Fibroblast of gingiva (primary cell): ENCODE results near the gene TTC23.

ENCODE experiments used
- DNase-seq: peaks from one replicate; pipeline ENCODE4 v3.0.0-alpha.2; 2011; ENCODE audit warnings: low read depth

The TTC23 gene

DNA sequence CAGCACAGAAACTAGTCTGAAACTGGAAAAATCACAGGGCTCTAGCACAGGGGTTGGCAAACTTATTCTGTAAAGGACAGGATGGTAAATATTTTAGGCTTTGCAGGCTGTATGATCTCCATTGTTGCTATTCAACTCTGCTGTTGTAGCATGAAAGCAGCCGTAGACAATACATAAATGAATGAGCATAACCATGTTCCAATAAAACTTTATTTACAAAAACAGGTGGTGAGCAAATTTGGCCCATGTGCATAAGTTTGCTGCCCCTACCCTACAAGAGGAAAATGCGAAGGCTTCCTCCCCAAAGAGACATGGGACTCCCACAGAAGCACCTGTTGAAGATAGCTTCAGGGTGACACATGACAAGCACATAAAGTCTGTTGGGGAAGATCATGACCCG, 85.3 kb downstream of the TTC23 start:
- no peak for DNase-seq

DNA sequence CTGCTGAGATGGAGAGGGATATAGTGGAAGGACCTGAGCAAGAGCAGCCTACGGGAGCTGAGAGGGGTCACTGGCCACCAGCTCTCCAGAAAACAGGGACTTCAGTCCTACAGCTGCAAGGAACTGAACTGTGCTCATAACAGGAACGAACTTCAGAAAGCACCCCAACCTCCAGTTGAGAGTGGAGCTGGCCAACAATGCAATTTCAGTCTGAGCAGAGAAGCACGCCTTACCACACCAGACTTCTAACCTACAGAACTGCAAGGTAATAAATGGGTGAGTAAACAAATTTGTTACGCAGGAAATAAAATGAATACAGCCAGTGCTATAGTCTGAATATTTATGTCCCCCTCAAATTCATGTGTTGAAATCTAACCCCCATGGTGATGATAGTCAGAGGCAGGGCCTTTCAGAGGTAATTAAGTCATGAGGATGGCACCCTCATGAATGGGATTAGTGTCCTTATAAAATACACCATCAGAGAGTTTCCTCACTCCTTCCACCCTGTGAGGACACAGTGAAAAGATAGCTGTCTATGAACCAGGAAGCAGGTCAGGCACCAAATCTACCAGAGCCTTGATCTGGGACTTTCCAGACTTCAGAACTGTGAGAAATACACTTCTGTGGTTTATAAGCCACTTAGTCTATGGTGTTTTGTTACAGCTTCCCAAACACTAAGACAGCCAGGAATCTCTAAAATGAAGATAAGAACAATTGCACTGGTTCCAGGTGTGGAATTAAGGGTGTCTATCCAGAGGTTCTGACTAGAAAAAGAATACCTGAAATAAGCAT, 85.9 kb downstream of the TTC23 start:
- DNase-seq: no peak

DNA sequence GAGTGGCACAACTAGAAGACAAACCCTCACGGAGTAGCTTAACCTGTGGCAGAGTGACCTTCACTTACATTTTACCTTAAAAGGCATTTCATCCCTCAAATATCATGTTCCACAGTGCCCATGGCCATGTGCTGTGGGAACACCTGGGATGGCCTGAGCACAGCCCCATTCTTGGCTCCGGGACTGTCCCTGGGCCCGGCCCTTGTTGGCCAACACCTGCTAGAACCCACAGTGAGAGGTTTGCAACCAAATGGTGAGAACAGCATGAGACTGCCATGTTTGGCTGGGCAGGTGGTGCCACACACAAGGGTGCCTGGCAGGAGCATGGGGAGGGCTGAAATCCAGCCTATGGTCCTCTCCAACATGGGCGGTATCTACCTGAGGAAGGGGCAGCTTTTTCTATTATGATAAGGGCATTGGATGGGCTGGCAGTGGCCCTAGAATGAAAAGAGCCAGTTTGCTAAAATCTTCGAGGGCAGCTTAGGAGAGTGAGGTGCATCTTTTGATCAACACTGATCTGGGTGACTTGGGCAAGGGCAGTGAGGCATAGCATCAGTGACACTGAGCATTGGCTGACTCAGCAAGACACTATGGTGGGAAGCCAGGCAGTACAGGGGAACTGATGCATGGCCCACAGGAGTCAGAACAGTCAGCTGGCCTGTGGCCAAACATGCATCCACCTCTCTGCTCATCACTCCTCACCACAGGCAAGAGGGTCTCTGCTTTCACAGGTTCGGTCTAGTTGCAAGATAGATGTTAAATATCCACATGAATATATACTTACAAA, 90.6 kb downstream of the TTC23 start:
- no peak for DNase-seq

DNA sequence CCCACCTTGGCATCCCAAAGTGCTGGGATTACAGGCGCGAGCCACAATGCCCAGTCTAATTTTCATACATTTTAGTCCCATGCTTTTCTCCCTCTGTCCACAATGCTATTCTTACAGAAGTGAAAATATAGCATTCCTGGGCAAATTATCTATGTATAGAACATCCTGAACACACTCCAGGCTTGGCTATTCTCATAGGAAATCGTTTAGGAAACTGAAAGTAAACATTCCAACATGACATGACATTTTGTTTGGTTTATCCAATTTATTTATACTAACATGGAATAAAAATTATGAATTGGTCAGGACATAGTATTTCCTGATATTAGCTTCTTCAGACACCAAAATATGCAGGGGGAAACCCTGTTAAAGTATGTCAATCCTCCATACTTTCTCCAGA, 91.9 kb downstream of the TTC23 start:
- no peak for DNase-seq

DNA sequence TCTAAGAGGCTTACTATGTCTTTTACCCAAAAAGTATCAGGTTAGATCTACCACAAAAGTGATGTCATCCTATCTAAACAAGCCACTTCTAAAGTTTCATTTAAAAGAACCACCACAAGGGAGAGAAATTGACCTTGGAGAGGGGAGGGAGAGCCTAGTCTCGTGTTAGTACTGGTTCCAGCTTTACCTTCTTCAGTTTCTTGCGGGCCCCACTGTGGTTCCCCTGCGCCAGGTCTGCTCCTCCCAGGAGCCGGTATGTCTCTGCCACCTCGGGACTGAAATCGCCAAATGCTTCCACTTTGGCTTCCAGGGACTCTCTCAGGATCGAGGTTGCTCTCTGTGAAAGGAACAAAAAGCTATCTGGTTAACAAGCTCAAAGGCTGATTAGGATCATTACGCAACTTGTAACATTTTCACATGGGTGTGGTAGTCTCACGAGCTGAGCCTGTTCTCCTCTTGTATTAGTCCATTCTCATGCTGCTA, 93.4 kb downstream of the TTC23 start:
- DNase-seq: no peak

DNA sequence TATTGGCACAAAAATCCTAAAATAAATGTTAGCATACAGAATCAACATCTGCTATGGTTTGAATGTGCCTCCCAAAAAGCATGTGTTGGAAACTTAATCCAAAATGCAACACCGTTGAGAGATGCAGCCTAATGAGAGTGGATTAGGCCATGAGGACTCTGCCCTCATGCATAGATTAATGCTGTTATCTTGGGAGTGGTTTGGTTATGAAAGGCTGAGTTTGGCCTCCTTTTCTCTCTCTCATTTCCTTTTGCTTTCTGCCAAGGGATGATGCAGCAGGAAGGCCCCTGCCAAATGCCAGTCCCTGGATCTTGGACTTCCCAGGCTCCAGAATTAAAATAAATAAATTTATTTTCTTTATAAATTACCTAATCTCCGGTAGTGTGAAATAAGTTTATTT, 95.1 kb downstream of the TTC23 start:
- DNase-seq: no peak

DNA sequence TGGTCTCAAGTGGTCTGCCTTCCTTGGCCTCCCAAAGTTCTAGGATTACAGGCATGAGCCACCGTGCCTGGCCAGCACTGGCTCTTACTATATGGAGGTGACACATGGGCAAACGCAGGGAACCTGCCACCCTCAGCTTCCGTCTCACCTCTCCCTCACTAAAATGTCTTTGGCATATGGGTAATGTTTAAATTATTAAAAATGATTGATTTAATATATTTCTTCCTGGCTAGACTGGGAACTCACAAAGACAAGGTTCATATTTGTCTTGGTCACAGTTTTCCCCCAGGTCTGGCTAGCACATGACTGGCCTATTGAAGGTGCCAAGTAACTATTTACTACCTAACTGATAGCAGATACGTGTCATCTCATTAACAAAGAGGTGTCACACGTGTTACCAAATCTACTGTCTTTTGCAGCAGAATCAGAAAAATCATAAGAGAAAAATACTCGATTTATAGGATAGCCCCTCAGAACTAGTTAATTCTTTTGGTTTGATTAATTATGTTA, 96.3 kb downstream of the TTC23 start:
- no peak for DNase-seq

DNA sequence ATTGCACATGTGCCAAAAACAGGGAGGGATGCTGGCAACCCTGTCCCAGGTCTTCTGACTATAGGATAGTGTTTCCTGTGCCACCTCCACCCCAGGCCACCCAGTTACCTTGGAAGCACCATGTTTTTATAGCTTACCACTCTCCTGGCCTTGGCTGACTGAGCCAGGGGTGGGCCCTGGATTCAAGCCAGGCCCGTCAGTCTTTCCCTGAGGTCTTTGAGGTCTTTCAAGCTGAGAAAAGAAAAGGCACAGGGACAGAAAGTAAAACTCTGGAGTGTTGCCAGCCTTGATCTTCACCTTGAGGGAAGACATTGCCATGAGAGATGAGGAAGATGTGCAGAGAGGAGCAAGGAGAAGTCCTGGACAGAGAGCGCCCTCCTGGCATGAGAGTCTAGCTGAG, 98.2 kb downstream of the TTC23 start:
- DNase-seq: no peak

DNA sequence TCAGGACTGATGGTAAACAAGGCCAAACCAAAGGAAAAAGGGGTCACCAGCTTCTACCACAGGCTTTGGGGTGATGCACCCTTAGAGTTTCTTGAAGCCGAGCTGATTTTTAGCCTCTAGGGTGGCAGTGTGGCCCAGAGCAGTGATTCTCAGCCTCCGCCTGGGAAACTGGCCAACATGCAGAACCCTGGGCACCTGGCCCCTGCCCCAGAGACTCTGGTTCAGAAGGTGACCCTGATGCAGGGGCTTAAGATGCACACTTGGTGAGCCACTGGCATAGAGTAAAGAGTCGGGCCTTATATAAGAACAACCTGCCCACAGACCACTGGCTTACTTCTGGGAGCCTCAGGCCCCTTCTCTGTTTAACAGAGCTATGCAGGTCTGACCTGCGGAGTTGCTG, 100.0 kb downstream of the TTC23 start:
- DNase-seq: no peak

DNA sequence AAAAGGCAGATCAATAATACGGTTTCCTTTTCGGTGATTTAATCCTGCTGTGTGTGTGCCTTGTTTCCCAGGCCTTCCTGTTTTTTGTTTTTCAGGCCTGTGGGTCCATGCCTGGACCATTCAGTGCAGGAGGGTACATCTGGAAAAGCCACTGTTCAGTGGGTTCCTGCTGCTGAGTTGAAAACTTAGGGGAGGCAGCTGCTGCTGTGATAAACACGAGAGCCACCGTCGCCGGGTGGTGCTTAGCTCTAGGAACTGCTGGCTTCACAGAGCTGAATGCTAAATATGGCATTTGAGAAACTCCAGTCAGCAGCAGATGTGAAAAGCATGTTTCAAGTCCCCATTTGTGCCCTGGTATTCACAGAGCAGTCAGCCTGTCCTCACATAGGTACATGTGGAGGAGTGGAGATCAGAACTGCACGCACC, 100.5 kb downstream of the TTC23 start:
- DNase-seq: no peak

DNA sequence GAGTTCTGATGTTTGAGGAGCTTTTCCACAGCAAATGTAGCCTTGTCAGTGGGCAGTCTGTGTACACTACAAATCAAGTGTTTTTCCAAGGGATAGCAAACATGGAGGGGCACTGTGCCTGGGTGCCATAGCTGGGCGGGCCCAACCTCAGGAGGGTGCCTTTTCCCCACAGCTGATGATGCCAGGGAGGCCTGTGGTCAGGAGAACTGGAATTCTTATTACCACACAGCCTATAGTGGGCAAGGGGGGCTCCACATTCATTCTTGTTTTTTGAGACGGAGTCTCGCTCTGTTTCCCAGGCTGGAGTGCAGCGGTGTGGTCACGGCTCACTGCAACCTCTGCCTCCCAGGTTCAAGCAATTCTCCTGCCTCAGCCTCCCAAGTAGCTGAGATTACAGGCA, 102.7 kb downstream of the TTC23 start:
- DNase-seq: no peak

DNA sequence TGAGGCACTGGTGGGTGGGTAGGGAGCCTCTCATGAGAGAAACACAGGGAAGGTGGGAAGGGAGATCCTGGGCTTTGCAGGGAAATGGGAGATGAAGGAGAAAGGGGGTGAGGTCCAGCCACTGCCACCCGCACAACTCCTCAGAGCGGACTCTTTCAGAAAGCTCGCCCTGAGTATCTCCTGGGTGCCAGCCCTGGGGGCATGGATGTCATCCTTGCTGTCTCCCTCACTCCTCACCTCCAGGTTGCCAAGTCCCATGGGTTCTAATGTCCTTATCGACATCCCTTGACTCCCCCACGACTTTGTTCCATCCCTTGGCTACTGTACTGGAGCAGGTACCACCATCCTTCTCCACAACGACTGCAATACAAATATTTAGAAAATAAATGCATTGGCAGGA, 103.6 kb downstream of the TTC23 start:
- no peak for DNase-seq

DNA sequence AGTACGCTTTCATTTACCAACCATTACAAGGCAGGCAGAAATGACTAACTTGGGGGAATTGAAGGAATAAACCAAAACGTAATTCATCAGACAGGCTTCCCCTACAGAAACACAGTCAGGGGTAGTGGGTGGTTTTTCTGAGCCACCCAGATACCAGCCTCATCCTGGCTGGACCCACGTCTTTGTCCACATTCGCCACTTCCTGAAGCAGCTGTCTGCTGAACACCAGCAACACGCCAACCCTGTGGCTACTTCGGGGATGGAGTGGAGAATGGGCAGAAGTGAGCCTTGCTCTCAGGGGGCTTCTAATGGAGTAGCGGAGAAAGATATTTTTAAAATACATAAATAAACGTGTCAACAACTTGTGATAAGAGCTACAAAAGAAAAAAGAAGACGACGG, 104.4 kb downstream of the TTC23 start:
- no peak for DNase-seq

DNA sequence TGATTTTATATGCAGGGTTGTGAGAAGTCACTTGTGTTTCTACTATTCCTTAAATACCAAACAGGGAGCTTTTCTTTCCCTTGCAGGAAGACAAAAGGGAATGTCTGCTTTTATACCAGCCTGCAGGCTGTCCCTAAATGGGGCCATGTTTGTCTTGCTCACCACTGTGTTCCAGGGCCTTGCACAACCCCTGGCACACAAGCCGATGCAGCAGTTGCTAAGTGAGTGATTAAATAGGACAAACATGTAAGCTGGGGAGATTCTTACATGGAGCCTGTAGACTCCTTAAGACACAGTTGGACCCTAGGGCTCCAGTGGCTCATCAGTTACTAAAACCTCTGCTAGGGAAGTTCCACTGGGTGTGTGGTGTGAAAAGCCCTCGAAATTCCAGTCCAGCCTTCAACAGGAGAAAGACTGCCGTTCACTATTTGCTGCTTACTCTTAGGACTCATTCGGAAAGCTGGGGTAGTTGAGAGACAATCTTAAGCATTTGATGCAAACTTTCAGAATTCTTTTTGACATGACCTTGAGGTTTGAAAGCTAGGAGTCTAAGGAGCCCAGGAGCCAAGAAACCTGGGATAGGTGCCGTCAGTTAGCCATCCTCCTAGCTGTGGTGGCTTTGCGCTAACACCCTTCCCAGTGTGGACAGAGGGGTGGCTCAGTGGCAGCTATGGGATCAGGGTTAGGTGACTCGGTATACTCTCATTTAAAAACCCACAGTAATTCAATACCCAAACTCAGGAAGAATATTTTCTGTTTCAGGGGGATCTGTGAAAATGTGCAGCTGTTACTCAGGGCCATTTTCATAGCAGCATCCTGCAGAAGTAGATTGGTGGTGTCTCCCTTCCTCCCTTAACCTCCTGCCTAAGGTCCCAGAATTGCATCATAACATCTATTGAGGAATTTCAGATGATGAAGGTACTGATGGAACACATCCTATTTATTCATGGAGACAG, 105.4 kb downstream of the TTC23 start:
- peak; percentile 90 for DNase-seq

DNA sequence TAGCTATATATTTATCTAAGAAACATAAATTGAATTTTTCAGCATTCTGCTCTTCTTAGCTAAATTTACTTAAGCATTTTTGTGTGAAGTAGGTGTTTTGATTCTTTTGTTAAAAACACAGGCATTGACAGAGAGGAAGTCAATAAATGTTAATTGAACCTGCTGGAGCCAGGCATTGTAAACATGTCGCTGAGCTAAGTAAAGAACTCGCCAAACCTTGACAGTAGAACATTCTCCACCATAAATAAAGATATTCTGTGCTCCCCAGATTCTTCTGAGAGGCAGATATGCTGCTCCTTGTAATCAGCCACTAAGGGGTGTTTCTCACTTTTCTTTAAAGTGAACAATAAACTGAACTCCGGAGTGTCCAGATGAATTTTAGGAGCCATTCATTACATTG, 106.1 kb downstream of the TTC23 start:
- DNase-seq: no peak

DNA sequence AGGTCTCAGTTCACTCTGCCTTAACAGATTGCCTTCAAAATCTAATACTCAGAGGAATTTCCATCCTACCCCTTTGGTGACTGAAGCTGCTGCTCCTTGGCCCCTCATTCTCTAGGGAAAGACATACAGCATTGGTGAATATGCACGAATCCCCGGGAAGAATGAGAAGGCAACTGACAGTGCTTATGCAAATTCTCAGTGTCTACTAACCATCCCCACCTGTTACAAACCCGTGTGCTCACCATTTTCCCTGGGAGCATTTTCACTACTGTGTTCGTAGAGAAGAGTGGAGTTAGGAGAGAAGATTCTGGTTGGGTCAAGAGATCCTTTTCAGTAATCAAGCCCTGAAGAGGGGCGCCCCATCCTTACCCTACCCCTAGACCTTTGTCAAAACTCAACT, 106.8 kb downstream of the TTC23 start:
- no peak for DNase-seq

DNA sequence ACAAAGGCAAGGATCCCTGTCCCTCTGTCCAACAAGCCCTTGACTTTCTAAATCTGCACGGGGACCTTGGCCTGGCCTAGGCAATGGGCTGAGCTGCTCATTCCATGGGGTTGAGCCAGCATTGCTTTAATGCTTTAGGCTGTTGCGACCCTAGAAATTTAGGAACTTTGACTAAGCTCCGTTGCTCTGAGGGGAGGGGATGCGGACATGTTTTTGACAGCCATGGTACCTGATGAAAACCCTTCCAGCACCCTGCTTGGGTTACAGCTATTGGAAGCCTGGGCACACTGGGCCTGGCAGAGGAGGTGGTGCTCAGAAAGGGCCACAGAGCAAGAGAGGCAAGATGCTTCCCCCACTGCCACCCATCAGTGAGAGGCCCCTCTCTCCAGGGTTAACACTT, 107.4 kb downstream of the TTC23 start:
- DNase-seq: no peak

DNA sequence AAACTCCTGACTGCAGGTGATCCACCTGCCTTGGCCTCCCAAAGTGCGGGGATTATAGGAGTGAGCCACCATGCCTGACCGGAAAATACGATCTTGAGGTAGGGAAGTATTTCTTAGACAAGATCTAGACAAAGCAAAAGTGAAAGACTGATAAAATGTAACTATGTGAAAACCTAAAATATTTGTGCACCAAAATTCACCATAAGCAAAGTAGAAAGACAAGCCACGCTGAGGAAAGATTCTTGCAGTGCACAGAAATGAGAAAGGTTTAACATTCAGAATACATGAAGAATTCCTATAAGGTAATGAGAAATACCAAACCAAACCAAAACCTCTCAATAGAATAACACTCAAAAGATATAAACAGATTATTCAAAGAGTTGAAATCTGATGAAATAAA, 108.8 kb downstream of the TTC23 start:
- no peak for DNase-seq

DNA sequence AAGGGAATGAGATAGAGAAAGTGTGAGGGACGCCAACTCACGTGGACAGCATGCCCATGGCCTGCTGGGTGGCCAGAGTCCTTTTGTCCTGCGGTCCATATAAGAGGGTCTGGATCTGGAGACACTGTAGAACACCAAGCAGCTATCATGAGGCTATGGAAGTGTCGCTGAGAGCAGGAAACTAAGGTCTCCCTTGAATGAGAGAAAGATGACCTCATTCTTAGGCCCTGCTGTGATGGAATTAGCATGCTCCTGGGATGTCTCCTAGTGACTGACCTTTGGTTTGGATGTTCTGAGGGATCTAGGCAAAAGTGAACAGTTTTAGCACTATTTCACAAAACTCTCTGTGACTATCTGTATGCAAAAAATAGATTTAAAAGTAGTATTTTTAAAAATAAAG, 110.1 kb downstream of the TTC23 start:
- DNase-seq: no peak

DNA sequence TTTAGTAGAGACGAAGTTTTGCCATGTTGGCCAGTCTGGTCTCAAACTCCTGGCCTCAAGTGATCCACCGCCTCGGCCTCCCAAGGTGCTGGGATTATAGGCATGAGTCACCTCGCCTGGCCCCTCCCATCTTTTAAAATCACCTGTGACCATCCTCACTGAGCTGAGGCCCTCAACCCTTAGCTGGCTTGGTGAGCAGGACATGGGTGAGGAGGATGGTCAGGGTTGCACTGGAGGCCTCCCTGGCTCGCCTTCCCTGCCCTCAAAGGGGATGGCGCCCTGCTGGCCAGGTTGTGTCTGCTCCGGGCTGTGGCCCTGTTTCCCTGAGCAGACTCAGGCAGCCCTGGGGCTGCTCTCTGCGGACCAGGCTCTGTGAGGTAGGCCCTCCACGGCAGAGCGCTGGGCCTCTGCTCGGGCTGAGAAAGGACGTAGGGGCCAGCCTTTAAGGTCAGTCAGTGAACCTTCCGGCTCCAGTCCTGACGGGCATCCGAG, 110.8 kb downstream of the TTC23 start:
- DNase-seq: no peak

DNA sequence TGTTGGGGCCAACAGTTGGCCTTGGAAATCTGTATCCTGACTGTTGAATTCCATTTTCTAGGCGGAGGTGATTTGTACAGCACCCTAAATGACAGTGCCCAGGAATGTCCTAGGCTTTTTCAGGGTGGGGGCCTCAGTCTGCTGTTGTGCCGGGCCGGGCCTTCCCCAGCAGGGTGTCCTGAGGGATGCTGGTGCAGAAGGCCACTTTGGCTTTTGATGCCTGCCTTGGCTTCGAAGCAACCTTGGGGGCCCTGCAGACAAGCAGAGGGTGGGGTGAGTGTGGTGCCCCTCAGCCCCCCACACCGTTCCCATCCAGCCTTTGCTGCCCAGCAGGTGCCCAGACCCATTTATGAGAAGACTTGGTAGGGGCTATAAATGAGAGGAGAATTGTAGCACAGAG, 111.5 kb downstream of the TTC23 start:
- no peak for DNase-seq

DNA sequence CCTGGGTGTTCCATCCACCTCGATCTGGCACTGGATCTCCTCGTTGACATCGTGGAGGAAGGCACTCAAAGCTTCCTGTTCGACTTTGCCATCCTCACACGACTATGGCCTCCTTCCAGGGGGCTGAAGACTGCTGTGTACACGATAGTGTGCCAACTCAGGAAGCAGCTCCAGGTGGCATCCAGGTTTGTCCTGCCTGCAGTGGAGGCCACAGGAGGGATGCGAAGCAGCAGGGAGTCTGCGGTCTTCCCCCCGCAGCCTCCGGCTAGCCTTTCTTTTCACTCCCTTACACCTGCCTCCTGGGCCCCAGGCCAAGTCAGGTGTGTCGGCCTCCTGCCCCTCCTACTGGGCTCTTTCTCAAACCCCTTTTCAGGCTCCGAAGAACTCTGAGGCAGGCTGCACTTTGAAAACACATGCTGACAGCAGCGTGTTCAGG, 112.3 kb downstream of the TTC23 start:
- no peak for DNase-seq
